HL-60 (cell line): ENCODE results near the gene RAC2.

Source experiments
- DNase-seq, 2 experiments: peaks; one replicate each; pipeline ENCODE4 v3.0.0-alpha.2; 2010 to 2020; ENCODE audit warnings: low read depth in 1 of 2, low spot score in 1 of 2
- H3K27ac ChIP-seq: fragments of 250-450 bp; sonication (Bioruptor Pico); replicated peaks from 2 replicates; pipeline ENCODE4 v1.5.1; 2020; ENCODE audit warnings: mild to moderate bottlenecking, moderate library complexity
- H3K27me3 ChIP-seq: fragments of 250-450 bp; sonication (Bioruptor Pico); 2 replicates; pipeline ENCODE4 v1.5.1; 2021; ENCODE audit warnings: mild to moderate bottlenecking, moderate library complexity; ENCODE audit not compliant: insufficient read depth, poor library complexity, severe bottlenecking
- H3K4me3 ChIP-seq: replicated peaks from 2 replicates; pipeline ENCODE4 v1.5.1; 2011; ENCODE audit warnings: mild to moderate bottlenecking, control low read depth, low read length; ENCODE audit not compliant: insufficient read depth
- CTCF ChIP-seq: IDR thresholded peaks from one replicate; pipeline ENCODE4 v1.5.1; 2011; ENCODE audit warnings: low read length, control low read depth, inconsistent platforms; ENCODE audit not compliant: insufficient read depth
- GABPA ChIP-seq: IDR thresholded peaks from 2 replicates; pipeline ENCODE4 v1.6.1; 2012; ENCODE audit warnings: low read depth
- POLR2AphosphoS5 ChIP-seq: IDR thresholded peaks from 2 replicates; pipeline ENCODE4 v1.6.1; 2012; ENCODE audit warnings: low read depth
- REST ChIP-seq: IDR thresholded peaks from 2 replicates; pipeline ENCODE4 v1.6.1; 2012; ENCODE audit warnings: low read depth; ENCODE audit not compliant: insufficient replicate concordance
- SPI1 ChIP-seq: IDR thresholded peaks from 2 replicates; pipeline ENCODE4 v1.6.1; 2012; ENCODE audit warnings: low read depth, mild to moderate bottlenecking, borderline replicate concordance

The RAC2 gene

DNA sequence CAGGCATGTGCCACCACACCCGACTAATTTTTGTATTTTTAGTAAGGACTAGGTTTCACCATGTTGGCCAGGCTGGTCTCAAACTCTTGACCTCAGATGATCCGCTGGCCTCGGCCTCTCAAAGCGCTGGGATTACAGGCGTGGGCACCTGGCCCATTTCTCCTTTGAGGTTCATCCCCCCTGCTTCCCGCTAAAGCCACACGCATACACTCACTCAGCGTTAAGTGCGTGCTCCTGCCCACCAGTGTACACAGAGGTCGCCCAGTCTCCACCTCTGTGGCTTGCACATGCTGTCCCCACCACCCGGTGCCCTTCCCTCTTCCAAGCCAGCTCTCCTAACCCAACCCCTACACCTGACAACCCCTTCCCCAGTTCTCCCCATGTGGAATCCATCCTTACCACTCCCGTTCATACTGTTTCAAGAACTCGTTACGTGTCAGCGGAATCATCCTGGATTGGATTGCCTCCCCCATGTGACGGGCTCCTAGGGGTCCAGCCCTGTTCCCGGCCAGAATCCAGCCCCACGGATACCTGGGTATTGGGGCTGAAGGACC lies 22.6 kb upstream of the RAC2 start:
- DNase-seq = no peak
- no peaks in the 10 kb centered on the region for H3K27me3 ChIP-seq

DNA sequence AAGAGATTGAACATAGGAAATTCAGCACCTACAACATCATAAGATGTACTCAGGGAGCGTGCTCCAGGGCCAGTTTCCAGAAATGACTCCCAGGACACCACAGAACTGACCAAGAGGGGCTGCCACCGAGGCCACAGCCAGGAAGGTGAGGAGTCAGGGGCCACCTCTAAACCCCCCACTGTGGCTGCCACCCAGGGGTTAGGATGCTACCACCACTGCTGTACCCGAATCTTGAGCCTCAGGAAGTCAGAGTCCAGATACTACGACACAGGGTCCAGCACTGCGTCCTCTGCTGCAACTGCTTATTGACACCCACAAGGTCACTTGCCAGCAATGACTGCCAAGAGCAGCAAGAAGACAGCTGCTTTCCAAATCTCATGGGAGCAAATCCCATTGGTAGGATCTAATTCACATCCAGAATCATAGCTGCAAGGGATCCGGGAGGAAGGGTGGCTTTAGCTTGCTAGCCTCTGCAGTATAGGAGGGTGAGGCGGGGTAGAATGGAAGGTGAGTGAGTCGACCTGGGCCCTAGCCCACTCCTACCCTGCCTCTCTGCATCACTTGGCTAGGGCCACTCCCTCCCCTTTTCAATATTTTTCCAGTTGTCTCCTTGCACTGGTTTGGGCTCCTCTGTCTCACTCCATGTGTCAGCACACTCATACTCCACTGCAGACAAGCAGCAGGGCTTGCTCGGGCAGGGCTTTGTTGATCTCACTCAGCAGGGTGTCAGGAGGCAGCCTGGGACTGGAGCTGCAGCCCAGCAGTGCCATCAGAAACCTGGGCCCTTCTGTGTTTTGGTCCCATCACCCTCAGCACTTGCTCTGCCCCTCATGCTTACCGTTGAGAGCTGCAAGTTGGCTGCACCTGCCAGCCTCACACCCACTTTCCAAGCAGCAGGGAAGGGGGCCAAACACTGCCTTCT lies 20.2 kb upstream of the RAC2 start:
- TF ChIP-seq CTCF (no peak), GABPA (no peak), SPI1 (no peak)
- no peak overlapping the region for H3K27ac ChIP-seq

More for the DNA sequence above, 22.6 kb upstream of the RAC2 start:
- H3K4me3 ChIP-seq = no peak overlapping the region
- peak overlapping the region; percentile 83 for H3K27ac ChIP-seq
- TF ChIP-seq POLR2AphosphoS5 (no peak), REST (no peak), CTCF (no peak), SPI1 (no peak), GABPA (no peak)

DNA sequence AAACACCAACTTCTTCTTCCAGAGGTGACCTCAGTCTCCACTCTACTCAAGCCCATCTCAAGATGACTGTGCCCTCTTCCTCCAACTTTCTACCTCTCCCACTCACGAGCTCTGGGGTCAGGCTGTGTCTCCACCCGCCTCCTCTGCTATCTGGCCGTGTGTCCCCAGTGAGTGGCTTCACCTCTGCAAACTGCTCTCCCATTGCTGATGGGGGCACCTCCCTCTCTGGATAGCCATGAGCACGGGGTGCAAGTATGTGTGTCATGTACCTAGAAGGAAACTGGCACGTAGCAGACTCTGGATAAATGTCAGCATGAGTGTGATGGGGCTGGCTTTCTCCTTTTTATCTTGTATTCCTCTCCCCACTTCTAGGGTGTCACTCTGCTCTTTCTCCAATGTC lies 18.3 kb upstream of the RAC2 start:
- DNase-seq = no peak
- H3K4me3 ChIP-seq = no peak overlapping the region
- no peak for TF ChIP-seq REST
- H3K27me3 ChIP-seq = no peaks in the 10 kb centered on the region
- no peak overlapping the region for H3K27ac ChIP-seq

More for the DNA sequence above, 20.2 kb upstream of the RAC2 start:
- DNase-seq = no peak
- Histone ChIP-seq H3K4me3 (no peak overlapping the region), H3K27me3 (no peaks in the 10 kb centered on the region)

DNA sequence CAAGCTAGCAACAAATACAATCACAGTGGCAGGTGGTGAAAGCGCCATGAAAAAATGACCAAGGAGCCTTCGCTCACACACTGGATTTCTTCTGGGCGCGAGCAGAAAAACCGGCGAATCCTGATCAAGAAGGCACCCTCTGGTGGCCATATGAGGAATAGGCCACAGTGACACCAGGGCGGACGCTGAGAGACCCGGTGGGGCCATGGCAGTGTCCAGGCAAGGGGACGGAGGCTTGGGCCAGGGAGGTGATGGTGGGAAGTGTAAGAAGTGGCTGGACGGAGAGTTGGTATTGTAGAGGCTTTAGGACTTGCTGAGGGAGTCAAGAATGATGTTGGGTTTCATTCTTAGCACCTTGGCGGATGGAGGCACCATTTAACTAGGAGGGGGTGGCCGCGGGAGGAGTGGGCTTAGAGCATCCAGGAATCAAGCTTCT lies 16.9 kb upstream of the RAC2 start:
- DNase-seq = peak in 1 of 2 experiments; percentile 66
- Histone ChIP-seq H3K27ac (no peak overlapping the region), H3K27me3 (no peaks in the 10 kb centered on the region), H3K4me3 (no peak overlapping the region)
- TF ChIP-seq SPI1 (no peak), GABPA (no peak), REST (no peak), POLR2AphosphoS5 (no peak), CTCF (peak; percentile 93)
